GM10248 (cell line): ENCODE results near the gene CPSF4L.

Experiments
- CTCF ChIA-PET: fragments of 300-600 bp; sonication (Branson Sonifier 250); formaldehyde crosslinking; extraction: SDS; loops from one replicate; lab custom pipeline; 2021; ENCODE audit warnings: antibody characterized with exemption; lab: Yijun Ruan, JAX
- POLR2A ChIA-PET: fragments of 350-650 bp; sonication (Branson Sonifier 250); formaldehyde crosslinking; extraction: SDS; loops from one replicate; lab custom pipeline; 2020; ENCODE audit warnings: antibody characterized with exemption; lab: Yijun Ruan, JAX
- DNase-seq: peaks from one replicate; pipeline ENCODE4 v3.0.0; 2012; ENCODE audit errors: extremely low spot score
- TF ChIP-seq, protein P1 (sequence below): IDR thresholded peaks from 2 replicates; pipeline ENCODE4 v1.5.1; 2012; ENCODE audit warnings: mild to moderate bottlenecking, low read depth; ENCODE audit errors: extremely low read depth, missing control alignments, control extremely low read depth

Gene CPSF4L

GRCh38 chr17:73281928-73282327, 20.2 kb upstream of the CPSF4L start:
- ChIA-PET CTCF (interaction anchor here (1.2 to 2.4 kb wide), 4 partner anchors 11 to 88 kb away, joined by 4 to 8 read pairs (median 8); partner anchors contain the start of gene CDC42EP4), POLR2A (no interaction called here)
- peak; percentile 73 for DNase-seq
- TF ChIP-seq, protein P1, sequence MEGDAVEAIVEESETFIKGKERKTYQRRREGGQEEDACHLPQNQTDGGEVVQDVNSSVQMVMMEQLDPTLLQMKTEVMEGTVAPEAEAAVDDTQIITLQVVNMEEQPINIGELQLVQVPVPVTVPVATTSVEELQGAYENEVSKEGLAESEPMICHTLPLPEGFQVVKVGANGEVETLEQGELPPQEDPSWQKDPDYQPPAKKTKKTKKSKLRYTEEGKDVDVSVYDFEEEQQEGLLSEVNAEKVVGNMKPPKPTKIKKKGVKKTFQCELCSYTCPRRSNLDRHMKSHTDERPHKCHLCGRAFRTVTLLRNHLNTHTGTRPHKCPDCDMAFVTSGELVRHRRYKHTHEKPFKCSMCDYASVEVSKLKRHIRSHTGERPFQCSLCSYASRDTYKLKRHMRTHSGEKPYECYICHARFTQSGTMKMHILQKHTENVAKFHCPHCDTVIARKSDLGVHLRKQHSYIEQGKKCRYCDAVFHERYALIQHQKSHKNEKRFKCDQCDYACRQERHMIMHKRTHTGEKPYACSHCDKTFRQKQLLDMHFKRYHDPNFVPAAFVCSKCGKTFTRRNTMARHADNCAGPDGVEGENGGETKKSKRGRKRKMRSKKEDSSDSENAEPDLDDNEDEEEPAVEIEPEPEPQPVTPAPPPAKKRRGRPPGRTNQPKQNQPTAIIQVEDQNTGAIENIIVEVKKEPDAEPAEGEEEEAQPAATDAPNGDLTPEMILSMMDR = no peak

DNA sequence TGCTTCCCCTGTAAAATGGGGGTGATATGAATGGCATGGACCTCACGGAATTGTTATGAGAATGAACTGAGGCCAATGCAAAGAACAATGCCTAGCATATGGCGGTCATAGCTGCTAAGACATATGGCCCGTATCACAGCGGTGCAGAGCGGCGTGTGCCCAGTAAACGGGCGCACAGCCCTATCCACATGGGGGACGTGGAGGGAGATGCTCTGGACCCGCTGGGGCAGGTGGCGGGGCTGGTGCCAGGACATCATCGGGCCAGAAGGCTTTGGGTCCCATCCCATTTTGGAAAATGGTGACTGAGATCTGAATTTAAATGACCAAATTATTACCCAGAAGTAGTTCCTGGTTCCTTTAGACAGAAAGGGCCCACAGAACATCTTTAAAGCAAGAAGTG, 18.5 kb upstream of the CPSF4L start:
- ChIA-PET POLR2A (no interaction called here), CTCF (interaction anchor here (1.5 kb wide), 1 partner anchor 26 kb away, joined by 3 read pairs; no protein-coding TSS in a partner anchor)
- no peak for DNase-seq
- TF ChIP-seq, protein P1 = no peak

DNA sequence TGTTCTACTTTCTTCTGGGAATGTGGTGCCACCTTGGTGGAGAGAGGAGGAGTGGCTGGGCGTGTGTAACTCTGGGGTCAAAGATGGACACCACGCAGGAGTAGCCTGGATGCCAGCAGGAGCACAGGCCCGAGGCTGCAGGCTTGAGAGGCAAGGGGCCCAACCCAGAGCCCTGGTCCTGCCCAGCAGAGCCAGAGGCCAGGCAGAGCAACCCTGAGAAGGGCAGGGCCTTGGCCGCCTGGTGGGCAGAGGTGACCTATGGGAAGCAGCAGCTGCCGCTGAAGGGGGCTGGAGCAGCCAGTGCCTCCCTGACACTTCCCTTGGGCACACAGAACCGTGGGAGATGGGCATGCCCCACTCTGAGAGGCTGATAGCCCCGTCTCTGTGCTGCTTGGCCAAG, 18.0 kb upstream of the CPSF4L start:
- TF ChIP-seq, protein P1 = no peak
- CTCF ChIA-PET = no interaction called here
- no peak for DNase-seq
- POLR2A ChIA-PET = no interaction called here

DNA sequence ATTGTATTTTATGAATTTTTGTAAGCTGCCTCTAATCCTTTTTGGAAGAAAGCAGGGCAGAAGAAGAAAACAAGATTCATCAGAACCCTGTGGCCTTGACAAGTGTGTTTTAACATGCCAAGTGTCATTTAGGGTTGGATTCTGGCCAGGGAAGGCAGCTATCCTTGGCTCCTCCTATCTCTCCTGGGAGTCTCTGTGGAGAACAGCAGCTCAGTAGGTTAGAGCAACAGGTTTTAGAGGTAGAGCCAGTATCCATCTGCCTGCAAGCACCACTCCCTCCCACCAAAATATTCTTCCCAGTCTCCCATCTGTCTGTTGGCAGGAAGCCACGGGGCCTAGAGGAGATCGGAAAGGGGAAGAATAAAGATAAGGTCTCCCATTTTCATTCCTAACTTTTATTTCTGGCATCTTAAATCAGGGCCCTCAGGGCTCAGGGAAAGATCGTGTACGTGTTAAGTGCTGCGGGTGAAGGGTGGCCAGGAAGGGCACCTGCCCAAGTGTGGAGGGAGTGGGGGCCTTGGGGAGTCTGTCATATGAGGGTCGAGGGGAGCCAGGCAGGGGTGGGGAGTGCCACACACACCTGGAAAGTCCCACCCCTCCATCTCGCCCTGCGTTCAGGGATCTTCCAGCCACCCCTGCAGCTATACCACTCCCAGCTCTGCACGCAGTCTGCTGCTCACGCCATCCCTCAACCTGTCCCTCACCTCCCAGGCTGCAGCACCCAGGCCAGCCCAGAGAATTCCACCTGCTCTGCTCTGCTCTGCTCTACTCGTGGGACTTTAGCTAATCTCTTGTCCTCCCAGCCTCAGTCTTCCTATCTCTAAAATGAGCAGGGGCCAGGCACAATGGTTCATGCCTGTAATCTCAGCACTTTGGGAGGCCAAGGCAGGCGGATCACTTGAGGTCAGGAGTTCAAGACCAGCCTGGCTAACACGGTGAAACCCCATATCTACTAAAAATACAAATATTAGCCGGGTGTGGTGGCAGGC, 17.1 kb upstream of the CPSF4L start:
- no peak for DNase-seq
- ChIA-PET CTCF (interaction anchor here (0.8 to 1.8 kb wide), 4 partner anchors 9 to 91 kb away, joined by 3 to 4 read pairs (median 3); no protein-coding TSS in a partner anchor), POLR2A (no interaction called here)

DNA sequence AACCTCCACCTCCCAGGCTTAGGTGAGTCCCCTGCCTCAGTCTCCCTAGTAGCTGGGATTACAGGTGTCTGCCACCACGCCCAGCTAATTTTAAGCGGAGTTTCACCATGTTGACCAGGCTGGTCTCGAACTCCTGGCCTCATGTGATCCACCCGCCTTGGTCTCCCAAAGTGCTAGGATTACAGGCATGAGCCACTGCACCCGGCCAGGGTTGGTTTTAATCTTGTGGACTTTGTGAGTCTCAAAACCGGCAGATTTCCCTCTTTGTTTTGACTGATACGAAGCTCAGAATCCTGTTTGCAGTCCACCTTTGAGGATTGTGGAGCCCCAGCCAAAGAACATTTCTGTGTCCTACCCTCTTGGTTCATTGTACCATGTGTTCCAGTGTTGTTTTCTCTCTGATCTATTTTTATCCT, 16.4 kb upstream of the CPSF4L start:
- TF ChIP-seq, protein P1 = no peak
- POLR2A ChIA-PET = no interaction called here
- CTCF ChIA-PET = interaction anchor here (0.8 to 1.8 kb wide), 4 partner anchors 8 to 92 kb away, joined by 3 to 4 read pairs (median 3); no protein-coding TSS in a partner anchor
- no peak for DNase-seq

More for the DNA sequence above, 17.1 kb upstream of the CPSF4L start:
- TF ChIP-seq, protein P1 = no peak

DNA sequence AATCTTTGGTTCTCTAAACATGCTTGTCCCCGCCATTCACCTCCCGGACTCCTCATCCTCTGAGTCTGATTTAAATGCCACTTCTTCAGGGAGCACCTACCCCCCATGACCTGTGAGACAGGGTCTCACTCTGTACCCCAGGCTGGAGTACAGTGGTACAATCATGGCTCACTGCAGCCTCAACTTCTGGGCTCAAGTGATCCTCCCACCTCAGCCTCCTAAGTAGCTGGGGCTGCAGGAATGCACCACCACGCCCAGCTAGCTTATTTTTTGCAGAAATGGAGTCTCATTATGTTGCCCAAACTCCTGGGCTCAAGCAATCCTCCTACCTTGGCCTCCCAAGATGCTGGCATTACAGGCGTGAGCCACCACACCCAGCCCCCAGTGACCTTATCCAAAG, 12.8 kb upstream of the CPSF4L start:
- TF ChIP-seq, protein P1 = no peak
- ChIA-PET POLR2A (no interaction called here), CTCF (interaction anchor here (1.0 kb wide), 1 partner anchor 19 kb away, joined by 4 read pairs; no protein-coding TSS in a partner anchor)
- DNase-seq = no peak
